HG03066 (cell line): Measurements from ENCODE around the gene NIPAL1.
"Not testable (repeated sequence)": the region's sequence is repeated elsewhere in the genome, so short reads cannot be mapped to it uniquely, and the experiment has no call there.

Experiments
- ATAC-seq: cut with Tn5 transposase; IDR thresholded peaks from one replicate; pipeline ENCODE4 v1.9.1; 2021; ENCODE audit warnings: low read depth; ENCODE audit not compliant: unreplicated experiment

NIPAL1 gene

DNA sequence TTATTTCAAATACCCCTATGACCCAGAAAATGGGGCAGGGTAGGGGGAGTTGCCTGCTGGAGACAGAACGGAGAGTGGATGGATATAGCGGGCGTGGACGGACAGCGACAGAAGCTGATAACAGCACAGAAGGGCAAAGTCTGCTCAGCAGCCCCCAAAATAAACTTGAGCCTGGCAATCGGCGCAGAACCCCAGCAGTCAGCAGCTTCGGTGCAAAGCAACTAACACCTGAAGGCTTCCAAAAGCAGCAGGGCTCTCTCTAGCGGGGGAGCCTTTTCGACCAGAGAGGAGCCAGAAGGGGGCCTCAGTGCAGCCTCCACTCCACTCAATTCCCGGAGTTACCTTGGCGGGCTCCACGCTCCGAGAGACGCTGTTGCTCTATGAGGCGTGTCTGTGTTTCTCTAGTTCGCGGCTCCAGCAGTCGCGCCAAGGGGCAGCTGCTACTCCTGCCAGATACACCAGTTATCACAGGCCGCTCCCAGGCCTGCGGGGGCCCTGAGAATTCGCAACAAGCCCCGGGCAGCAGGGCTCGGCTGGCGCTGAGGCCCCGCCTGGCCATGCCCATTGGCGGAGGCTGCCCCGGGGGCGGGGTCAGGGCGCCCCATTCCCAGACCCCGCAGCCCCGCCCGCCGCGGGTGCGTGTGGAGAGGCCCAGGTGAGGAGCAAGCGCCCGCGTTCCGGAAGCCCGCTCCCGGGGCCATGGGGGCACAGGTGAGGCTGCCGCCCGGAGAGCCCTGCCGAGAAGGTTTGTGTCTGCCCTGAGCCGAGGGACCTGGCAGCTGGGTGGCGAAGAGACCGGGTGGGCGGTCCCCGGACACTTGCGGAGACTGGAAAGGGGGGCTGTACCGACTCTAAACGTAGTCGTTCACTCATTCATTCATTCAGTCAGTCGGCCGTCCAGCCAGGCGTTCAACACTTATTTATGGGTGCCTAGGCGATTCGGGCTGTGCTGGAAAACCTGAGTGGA is at the start of gene NIPAL1, which contains the start of gene CNGA1:
Gene NIPAL1, plus strand, starts transcription at position 632 of the 967 bp plus-strand sequence. Its CDS starts 68 bp downstream, at position 700.
Gene CNGA1, minus strand, starts transcription at position 541 of the 967 bp plus-strand sequence. CDS start 63,992 bp downstream, outside the sequence.
- peak; percentile 87 for ATAC-seq

DNA sequence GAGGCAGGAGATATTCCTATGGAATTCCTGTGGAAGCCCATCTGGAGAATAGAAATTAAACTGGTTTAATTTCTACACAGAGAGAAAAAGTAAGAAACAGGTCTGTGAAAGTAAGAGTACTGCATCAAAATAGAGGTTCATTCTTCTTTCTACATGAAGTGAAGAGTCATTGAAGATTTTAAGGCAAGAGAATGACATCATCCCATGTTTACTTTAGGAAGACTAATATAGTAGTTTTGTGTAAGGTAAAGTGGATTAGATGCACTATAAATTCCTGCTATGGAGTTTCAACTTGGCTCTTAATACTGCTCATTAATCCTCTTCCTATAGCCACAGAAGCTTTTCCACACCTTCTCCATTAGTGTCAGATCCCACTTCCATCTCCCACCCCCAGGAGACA is 47.7 kb upstream of the NIPAL1 start:
- no peak for ATAC-seq

DNA sequence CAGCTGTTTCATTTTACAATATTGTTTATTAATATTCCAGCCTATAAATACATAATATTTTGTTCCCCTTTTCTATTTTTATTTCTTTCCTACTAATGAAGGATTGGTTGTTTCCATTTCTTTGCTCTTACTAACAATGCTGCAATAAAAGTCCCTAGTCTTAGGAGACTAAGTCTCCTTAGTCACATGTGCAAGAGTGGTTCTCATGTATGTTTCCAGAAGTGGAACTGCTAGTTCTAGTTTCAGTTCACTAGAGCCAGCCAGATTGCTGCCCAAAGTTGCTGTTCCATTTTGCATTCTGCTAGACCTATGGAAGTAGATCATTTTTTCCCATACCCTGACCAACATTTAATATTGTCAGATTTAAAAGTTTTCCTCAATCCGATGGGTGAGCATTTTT is 44.4 kb upstream of the NIPAL1 start:
- ATAC-seq, result peak; percentile 68

- no peak for ATAC-seq
These were observed 43.9 kb upstream of the NIPAL1 start for GRCh38 chr4:47972721-47973120.

DNA sequence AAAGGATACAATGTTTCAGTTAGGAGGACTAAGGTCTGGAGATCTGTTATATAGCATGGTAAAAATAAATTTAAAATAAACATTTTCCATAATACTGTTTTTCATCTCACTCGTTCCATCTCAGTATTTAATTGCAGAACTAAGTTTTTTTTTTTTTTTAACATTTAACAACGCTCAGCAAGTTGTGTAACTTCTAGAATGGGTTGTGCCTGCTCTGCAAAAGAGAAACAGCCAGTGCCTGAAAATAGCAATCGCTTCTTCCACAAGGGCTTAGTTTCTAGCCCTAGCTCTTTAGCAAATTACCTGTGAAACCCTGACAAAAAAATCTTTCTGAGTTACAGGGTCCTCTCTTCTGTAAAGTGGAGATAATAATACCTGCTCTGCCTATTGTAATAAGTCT is 42.0 kb upstream of the NIPAL1 start:
- no peak for ATAC-seq

DNA sequence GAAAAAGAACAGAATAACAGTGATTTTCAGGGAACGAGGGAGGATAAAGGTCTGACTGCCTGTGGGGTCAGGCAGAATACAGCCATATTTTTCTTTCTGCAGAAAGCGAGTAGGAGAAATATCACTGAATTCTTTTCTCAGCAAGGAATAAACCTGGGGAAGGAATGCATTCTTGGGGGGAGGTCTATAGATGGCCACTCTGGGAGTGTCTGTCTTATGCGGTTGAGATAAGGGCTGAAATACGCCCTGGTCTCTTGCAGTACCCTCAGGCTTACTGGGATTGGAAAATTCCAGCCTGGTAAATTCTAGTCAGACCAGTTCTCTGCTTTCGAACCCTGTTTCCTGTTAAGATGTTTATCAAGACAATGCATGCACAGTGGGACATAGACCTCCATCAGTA is 26.4 kb upstream of the NIPAL1 start:
- ATAC-seq, result no peak

- not testable (repeated sequence) for ATAC-seq
These were observed 24.1 kb upstream of the NIPAL1 start for GRCh38 chr4:47992475-47992874.

DNA sequence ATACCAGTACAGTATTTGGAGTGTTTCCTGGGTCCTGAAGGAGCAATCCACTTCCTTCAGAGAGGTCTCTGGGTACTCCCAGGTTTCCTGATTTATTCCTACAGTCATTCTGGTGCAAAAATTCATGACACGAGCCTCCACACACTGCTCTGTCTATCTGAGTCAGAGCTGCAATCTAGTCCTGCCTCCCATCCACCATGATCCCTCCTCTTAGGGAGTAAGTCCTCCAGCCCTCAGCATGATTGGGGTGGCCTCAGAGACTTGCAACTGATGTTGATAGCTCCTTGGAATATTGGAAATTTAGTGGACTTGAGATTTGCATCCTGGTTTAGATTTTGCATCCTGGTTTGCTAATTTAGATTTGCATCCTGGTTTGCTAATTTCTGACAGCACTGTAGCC is 20.6 kb upstream of the NIPAL1 start:
- ATAC-seq, result no peak

- no peak for ATAC-seq
These were observed 14.3 kb upstream of the NIPAL1 start for GRCh38 chr4:48002267-48002666.

GRCh38 chr4:48003568-48003967 is 13.0 kb upstream of the NIPAL1 start:
- not testable (repeated sequence) for ATAC-seq

GRCh38 chr4:48005781-48006180 is 10.8 kb upstream of the NIPAL1 start:
- ATAC-seq, result no peak

DNA sequence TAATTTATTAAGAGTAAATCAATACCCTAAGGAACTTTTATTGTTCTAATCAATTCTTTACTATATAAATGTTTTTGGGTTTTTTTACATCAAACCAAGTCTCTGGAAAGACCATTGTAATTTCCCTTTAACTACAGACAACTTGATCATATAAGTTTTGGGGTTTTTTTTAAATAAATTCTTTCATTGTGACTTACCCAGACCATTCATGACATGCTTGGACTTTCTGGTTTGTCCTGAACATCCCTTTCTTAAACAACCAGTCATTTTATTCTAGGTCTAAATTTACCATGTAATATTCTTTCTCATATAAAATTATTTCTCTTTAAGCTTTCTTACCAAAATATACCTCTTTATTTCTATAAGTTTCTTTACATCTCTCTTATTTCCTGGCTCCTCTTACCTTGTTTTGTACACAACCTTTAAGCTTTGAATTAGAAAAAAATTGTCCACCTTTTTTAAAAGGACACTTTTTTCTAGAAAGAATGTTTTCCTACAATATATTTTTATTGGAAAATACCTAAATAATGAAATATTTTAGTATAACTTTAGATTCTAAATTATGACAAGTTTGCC is 8.5 kb upstream of the NIPAL1 start:
- no peak for ATAC-seq

- ATAC-seq, result not testable (repeated sequence)
These were observed 5.7 kb upstream of the NIPAL1 start for GRCh38 chr4:48010906-48011305.

GRCh38 chr4:48011722-48012121 is 4.8 kb upstream of the NIPAL1 start:
- ATAC-seq, result no peak

- ATAC-seq, result no peak
These were observed 3.7 kb upstream of the NIPAL1 start for GRCh38 chr4:48012824-48013223.

- no peak for ATAC-seq
These were observed 1.4 kb upstream of the NIPAL1 start for GRCh38 chr4:48015216-48015615.

DNA sequence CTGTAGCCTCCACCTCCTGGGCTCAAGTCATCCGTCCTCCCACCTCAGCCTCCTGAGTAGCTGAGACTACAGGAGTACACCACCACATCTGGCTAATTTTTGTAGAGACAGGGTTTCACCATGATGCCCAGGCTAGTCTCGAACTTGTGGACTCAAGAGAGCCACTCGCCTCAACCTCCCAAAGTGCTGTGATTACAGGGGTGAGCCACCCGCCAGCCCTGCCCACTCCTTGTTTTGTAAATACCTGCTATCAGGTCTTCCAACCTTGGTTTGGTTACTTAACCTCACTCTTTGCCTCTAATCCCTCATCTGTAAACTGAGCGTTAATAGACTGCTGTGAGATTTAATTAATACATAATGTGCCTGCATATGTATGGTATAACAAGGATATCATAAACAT is 894 bp upstream of the NIPAL1 start:
- ATAC-seq, result no peak

GRCh38 chr4:48017108-48017571 is 568 bp downstream of the NIPAL1 start:
- no peak for ATAC-seq

DNA sequence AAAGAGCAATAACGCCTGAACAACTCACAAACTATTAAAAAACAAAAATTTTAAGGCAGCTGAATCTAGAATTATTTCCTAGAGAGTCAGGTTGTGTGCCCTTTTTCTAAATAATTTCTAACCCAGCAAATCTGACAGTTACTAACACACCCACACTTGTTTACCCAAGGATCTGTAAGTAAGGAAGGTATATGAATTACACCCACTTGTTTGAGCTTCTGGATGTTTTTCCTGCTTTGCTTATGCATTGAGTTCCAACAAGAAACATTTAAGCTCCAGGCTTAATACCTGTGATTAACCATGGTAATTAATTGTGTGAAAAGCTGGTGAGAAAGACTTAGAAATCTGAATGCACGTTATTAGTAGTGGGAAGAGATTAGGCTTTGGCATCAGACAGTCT is 1.5 kb downstream of the NIPAL1 start:
- no peak for ATAC-seq

- no peak for ATAC-seq
These were observed 4.5 kb downstream of the NIPAL1 start for GRCh38 chr4:48021100-48021499.

DNA sequence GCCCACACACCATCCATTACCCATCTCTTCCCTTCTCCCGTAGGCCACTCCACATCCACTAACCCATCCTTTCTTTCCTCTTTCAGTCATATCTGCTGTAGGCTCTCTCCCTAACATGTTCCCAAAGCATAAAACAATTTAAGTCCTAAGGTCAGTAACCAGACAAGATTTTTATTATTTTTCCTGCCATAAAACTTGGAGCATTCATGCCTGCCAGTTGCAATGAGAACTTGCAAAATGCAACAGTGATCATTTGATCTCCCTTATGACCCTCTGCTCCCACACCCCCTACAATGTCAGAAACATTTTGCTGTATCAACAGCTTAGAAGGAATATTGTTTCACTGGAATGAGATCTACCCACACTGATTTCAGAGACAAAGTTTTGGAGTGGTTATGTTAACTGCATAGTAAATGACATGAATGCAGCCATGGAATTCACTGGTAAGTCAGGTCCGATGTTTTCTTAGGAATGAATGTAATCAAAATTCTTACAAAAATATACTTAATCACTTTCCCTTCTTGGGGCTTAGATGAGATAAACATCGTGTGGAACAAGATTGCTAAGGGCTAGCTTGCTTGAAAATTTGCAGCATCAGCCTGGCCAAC is 5.7 kb downstream of the NIPAL1 start:
- ATAC-seq, result no peak
